NK-92 treated with Interleukin-12 subunit alpha and Interleukin-12 subunit beta, amount 100 ng/mL, for 24 hours (cell line): ENCODE data around the gene CRIP3.
"Not testable (repeated sequence)": the region's sequence is repeated elsewhere in the genome, so short reads cannot be mapped to it uniquely, and the experiment has no call there.

Experiments used
- DNase-seq: peaks from one replicate; lab custom pipeline; 2025; lab: John Stamatoyannopoulos, UW

CRIP3 gene

DNA sequence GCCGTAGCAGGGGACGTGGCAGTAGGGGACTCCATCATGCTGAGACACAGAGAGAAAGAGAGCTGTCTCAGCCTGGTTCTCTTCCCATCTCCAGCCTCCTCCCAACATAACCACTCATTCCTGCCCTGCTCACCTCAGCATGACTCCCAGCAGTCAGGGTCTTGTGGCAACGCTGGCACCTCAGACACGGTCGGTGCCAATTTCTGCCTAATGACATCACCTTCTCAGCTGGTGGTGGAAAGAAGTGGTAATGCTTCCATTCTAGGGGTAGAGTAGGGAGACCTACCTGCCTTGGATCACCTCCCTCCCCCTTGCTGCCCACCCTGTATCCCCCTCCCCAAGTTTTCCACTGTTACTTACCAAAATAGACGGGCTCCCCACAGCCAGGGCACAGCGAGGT, 2.5 kb downstream of the CRIP3 start:
- DNase-seq: no peak

DNA sequence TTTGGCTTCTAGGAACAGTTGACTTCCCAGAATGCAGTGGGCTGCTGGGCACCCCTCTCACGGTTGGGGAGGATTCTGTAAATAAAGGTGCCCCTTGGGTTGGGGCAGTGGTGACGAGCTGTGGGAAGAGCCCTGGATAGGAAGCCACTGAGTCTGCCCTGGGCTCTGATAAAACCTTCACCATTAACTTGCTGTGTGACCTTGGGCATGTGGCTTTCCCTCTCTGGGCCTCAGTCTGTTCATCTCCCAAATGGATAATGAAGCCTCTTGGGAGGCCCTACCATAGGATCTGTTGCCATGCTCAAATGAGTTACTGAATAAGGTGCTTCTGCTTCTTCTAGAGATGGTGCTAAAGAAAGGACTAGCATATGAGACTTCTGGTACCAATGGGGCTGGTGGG, 3.7 kb downstream of the CRIP3 start:
- DNase-seq: no peak

DNA sequence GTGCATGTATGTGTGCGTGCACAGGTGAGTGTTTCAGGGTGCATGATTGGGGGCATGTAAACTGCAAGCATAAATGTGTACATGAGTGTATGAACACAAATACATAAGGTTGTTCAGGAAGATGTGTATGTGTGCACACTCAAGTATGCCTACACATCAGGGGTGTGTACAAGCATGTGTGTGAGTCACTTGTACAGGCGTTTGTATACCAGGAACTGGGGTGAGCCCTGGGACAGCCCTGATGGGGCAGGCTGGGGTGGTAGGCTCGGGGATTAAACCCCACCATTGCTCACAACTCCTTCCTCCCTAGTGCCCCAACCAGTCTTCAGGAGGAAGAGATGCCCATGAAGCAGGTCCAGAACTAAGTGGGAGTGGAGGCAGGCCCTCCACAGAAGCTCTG, 4.3 kb downstream of the CRIP3 start:
- DNase-seq: no peak

DNA sequence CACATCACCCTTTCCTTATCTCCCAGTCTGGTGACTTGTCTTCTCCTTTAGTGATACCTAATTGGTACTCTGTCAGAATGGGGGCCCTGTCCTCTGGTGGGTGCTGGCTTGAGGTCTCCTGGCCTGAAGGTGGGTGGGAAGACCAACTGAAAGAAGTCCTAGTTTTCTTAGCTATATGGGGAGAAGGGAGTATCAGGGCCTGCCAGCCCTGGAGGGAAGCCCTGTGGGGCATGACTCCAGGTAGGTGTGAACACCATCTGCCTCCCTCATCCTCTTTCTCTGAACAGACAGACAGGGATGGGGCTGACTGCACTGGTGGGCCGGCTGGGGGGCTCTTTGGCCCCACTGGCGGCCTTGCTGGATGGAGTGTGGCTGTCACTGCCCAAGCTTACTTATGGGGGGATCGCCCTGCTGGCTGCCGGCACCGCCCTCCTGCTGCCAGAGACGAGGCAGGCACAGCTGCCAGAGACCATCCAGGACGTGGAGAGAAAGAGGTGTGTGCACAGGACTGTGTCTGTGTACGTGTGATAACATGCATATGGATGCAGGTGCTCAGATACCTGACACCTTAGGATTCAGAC, 4.8 kb downstream of the CRIP3 start:
- DNase-seq: no peak

DNA sequence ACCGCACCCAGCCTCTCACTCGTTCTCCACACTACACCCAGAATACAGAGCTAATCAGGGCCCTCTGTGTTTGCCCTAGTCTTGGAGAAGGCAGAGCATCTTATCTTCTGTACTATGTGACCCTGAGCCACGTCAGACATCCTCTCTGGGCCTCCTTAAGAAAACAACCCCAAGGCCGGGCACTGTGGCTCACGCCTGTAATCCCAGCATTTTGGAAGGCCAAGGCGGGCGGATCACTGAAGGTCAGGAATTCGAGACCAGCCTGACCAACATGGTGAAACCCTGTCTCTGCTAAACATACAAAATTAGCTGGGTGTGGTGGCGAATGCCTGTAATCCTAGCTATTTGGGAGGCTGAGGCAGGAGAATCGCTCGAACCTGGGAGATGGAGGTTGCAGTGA, 5.6 kb downstream of the CRIP3 start:
- DNase-seq: not testable (repeated sequence)

DNA sequence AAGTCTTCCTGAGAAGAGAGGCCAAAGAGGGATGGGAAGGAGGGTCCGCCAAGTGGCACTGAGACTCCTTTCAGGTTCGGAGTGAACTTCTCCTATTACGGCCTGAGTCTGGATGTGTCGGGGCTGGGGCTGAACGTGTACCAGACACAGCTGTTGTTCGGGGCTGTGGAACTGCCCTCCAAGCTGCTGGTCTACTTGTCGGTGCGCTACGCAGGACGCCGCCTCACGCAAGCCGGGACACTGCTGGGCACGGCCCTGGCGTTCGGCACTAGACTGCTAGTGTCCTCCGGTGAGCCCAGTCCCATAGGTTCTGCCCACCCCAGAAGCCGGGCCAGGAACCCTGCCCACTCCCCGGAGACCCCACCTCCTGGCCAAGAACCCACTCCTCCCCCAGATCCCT, 6.5 kb downstream of the CRIP3 start:
- no peak for DNase-seq

DNA sequence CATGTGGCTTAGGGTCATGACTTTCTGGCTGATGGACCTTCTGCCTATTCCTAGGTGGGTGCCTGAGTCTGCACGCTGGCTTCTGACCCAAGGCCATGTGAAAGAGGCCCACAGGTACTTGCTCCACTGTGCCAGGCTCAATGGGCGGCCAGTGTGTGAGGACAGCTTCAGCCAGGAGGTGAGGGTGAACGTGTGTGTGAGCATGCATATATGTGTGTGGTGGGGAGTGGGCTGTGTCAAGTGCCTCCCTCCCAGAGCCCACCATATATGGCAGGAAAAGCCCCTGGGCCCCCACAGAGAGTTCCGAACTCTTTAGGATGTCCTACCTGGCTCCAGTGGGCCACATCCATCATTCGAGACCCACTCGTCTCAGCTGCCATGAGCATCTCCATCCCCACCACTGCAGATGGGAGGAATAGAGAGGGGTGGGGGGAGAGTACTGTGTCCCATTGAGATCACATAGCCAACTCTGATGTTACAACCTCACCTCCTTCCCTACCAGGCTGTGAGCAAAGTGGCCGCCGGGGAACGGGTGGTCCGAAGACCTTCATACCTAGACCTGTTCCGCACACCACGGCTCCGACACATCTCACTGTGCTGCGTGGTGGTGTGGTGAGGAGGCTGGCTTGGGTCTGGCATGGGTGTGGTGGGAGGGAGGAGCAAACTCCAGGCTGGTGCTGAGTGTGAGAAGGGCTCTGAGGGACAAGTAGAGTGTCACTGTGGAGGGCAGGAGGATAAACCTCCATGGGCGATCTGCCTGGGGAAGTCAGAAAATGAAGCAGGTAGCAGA, 7.3 kb downstream of the CRIP3 start:
- DNase-seq: no peak

DNA sequence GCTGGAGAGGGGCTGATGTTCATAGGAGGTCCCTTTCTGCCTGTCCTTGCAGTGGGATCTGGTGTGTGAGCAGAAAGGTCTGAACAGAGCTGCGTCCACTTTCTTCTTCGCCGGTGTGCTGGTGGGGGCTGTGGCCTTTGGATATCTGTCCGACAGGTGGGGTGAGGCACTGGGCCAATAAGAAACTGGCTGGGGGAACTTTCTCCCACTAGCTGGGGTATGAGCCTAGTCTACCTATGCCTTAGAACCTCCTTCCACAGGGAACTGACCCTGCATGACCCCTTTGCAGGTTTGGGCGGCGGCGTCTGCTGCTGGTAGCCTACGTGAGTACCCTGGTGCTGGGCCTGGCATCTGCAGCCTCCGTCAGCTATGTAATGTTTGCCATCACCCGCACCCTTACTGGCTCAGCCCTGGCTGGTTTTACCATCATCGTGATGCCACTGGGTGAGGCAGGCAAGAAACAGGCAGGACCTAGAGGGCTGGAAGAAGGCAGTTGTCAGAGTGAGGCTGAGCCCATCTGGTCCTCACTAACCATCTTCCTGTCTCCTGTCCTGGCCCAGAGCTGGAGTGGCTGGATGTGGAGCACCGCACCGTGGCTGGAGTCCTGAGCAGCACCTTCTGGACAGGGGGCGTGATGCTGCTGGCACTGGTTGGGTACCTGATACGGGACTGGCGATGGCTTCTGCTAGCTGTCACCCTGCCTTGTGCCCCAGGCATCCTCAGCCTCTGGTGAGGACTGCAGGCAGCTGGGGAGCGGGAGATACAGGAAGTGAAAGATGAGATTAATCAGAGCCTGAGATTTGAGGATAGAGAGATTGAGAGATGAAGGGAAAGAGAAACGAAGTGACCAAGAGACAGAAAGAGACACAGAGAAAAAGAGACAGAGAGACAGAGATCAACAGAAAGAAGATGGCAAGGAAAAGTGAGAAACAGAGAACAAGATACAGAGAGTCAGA, 9.0 kb downstream of the CRIP3 start:
- DNase-seq: no peak

DNA sequence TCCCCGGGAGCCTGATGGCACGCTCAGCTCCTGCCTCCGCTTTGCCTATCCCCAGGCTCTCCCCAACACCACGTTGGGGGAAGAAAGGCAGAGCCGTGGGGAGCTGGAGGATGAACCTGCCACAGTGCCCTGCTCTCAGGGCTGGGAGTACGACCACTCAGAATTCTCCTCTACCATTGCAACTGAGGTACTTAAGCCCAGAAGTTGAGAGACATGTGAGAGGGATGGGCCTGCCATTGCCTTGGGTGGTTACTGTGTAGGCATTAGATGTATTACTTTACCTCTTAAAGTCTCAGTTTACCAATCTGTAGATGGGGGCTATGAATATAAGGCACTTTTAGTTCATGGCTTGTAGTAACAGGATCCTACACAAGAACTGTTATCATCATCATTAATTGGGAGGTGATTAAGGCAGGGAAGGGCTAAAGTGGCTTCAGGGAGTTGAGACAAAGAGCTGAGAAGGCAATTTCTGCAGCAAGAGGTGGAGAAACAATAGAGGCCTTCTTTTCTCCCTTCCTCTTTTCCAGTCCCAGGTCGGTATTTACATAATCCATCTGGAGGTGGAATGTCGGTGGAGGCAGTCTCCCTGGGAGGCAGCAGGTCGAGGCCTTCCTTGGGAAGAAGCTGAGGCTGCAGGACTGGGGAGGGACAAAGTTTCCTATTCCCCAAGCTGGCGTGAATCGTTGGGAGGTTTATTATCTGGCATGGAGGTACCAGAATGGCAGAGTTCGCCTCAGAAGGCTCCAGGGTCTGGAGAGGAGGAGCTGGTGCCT, 9.9 kb downstream of the CRIP3 start:
- no peak for DNase-seq

DNA sequence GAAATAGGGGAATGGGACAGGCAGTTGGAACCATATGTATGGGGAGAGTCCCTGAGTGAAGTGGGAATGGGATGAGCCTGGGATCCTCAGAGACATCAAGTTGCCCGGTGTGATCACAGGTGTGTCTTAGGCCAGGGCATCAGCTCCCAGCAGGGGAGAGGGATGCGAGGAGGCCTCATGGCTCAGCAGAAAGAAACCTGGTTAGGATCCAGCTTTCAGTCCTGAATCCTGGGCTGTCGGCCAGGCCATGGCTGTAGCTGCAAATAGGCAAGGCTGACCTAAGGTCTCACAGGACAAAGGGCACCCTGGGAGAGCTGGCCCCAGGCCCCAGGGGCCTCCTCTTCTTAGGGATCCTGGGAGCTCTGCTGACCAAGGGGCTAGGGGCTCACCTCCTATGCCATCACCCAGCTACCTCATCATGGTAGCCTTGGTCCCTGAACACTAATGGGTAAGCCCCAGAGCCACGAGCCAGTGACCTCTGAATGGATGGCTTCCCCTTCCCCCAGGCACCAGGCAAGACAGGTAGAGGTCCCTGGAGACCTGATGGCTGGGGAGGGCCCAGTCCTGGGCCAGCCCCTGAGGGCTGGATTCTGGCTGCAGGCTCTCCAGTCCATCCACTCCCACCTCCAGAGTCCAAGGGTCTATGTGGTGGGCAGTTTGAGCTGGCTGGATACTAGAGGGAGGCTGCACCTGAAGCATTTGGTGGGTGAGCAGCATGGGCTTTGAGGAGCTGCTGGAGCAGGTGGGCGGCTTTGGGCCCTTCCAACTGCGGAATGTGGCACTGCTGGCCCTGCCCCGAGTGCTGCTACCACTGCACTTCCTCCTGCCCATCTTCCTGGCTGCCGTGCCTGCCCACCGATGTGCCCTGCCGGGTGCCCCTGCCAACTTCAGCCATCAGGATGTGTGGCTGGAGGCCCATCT, 10.7 kb downstream of the CRIP3 start, which contains the start of gene SLC22A7:
Gene SLC22A7 (plus strand): TSS at position 617 of the 921 bp plus-strand sequence. CDS start 99 bp downstream, at position 716.
- DNase-seq: no peak

DNA sequence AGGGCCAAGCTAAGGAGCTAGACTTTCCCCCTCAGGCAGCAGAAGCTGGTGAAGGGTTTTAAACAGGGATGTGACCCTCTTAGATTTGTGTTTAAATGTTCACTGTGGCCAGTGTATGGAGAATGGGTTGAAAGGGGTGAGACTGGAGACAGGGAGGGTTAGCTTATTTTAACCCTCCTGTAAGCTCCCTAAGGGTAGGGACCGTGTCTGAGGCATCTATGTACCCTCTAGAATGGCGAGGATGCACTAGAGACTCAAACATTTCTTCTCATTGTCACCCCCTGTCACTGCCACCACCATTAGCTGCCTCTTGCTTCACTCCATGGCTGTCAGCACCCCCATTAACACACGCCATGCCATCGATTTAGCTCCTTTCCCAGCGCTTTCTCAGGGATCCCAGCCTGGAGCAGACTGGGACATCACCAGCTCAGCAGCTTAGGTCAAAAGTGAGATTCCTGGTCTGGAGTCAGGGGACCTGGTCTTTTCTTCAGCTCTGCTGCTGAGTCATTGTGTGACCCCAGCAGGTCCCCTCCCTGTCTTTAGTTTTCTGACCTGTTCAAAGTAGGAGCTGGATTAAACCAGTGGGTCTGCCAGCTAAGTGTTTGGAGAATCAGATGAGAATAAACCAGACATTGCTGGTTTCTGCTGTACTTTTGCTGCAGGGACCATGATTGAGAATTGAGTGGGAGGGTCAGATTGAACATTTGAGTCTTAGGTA, 11.7 kb downstream of the CRIP3 start:
- DNase-seq: no peak

DNA sequence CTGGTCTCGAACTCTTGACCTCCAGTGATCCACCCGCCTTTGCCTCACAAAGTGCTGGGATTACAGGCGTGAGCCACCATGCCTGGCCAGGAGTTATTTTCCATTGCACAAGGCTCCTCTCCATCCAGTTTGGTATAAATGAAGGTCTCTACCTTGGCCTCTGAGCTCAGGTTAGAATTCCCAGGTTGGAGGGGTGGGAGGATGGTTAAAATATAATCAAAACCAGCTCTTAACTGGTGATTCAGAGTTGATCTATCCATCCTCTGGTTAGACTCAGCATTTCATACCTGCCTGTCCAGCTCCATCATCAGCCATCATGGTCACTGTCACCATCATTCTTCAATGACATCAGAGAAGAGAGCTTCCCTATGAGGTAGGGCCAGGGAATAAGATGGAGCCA, 13.2 kb downstream of the CRIP3 start:
- DNase-seq: no peak

DNA sequence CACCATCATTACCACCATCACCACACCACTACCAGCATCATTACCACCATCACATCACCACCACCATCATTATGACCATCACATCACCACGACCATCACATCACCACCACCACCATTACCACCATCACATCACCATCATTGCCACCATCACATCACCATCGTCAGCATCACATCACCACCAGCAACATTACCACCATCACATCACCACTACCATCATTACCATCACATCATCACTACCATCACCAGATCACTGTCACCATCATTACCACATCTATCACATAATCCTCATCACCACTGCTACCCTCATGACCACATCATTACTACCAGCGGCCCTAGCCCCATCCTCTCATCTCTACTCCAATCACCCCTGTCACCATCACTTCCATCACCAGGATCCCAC, 14.1 kb downstream of the CRIP3 start:
- no peak for DNase-seq

DNA sequence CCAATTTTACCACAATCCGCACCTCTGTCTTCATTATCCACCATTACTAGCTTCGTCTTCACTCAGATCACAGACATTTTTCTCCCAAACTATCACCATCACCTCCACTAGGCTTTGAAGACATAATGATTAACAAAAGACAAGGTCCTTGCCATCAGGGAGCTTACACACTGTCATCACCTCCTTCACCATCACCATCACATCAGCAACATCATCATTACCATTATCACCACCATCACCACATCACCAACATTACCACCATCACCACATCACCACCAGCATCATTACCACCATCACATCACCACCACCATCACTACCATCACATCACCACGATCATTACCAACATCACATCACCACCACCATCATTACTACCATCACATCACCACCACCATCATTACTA, 14.9 kb downstream of the CRIP3 start:
- no peak for DNase-seq

DNA sequence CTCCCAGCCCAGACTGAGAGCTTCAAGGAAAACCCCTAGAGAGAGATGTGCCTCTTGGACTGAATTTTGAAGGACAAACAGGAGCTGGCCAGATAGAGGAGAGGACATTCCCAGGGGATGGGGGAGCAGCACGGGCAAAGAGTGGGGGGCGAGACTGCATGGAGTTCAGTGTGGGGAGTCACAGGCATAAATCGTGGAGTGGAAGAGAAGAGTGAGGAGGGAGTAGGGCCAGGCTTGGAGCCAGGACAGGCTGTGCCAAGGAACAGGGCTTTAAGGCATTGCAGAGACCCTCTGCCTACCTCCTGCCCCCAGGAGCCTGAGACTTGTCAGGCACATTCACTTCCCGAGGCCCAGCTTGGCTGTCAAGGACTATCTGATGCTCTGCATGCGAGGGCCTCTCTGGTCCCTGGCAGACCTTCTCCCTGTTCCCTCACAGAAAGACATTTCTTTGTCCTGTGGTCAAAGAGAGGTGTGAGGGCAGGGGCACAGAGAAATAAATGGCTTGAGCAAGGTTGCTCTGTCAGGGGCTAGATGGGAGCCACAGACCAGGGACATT, 15.8 kb downstream of the CRIP3 start:
- DNase-seq: no peak

DNA sequence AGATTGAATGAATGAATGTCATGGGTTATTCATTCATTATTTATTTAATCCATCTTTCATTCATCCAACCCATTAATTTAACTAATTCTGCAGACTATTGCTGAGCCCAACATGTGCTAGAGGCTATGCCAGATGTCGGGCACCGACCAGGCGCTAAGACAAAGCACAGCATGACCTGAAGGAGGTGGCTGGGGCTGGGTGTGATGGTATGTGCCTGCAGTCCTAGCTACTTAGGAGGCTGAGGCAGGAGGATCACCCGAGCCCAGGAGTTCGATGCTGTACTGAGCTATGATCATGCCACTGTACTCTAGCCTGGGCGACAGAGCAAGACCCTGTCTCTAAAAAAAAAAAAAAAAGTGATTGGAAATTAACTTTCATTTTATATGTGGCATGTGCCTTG, 16.3 kb downstream of the CRIP3 start:
- DNase-seq: no peak

DNA sequence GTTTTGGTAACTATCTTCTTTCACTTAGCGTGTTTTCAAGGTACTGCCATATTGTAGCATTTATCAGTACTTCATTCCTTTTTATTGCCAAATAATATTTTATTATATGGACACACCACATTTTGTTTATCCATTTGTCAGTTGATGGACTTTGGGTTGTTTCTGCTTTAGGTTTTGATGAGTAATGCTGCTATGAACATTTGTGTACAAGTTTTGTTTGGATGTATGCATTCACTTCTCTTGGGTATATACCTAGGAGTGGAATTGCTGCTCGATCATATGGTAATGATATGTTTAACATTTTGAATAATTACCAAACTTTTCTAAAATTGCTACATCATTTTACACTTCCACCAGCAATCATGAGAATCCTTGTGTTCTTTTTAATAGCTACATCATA, 16.9 kb downstream of the CRIP3 start:
- no peak for DNase-seq

DNA sequence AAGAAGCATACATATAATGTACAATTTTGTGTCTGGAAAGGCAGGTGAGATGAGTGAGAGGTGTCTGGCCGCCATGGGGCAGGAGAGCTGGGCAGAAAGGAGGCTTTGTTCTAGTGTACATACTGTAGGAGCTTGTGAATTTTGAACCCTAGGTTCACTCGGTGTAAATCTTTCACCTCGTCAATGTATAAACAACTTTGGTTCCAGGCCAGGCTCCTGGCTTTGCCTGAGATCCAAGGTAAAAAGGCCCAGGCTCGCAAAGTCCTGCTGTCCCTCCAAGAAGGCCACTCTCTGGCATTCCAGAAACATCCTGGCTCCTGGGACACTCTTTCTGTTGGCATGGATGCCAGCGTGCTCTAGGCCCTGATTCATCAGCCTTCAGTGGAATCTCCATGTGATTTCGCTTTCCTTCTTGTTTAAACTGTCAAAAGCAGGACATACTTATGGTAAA, 17.7 kb downstream of the CRIP3 start:
- DNase-seq: no peak

DNA sequence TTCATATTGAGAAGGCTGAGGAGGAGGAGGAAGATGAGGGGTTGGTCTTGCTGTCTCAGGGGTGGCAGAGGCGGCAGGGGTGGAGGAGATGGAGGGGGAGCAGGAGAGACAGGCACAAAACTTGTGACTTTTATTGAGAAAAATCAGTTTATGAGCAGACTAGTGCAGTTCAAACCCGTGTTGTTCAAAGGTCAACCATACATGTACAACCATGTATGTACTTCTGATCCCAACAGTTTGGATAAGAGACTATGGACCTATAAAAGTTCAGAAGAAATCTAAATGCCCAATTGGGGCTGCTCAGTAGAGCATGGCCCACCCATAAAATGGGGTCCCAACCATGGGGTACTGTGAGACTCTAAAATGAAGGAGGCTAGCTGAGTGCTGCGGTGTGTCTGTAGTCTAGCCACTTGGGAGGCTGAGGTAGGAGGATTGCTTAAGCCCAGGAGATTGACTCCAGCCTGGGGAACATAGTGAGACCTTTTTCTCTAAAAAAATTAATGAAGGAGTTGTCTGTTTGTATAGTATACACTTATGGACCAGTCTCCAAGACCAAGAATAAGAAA, 18.2 kb downstream of the CRIP3 start:
- DNase-seq: no peak
